Natural killer cell (primary cell): ENCODE data around the gene IL1RN. TPM values are rescaled to one million over a fixed set of nuclear protein-coding genes. Genes with fewer than 3 reads are reported as not detected.

Experiments
- ATAC-seq, 3 donors: fragments of 150-1000 bp in 2 of 3; fragments of 200-7000 bp in 1 of 3; cut with Tn5 transposase; 1 replicate in 1 of 3; 2 replicates in 2 of 3; pipeline ENCODE4 v1.10.0; 2021; ENCODE audit warnings: mild to moderate bottlenecking in 2 of 3, moderate library complexity in 2 of 3
- DNase-seq, 2 donors: peaks; one replicate each; pipeline versions ENCODE4 v3.0.0 to v3.0.0-alpha.2; 2013 to 2021; ENCODE audit warnings: mixed read lengths in 1 of 2
- H3K27ac ChIP-seq: one replicate; pipeline ENCODE4 v1.5.1; 2013; ENCODE audit warnings: mild to moderate bottlenecking, low read length
- H3K27me3 ChIP-seq: one replicate; pipeline ENCODE4 v1.6.1; 2013; ENCODE audit warnings: low read length; ENCODE audit not compliant: control insufficient read depth, insufficient read depth
- H3K36me3 ChIP-seq: one replicate; pipeline ENCODE4 v1.6.1; 2013; ENCODE audit warnings: low read length; ENCODE audit not compliant: control insufficient read depth, insufficient read depth
- H3K4me1 ChIP-seq: one replicate; pipeline ENCODE4 v1.6.1; 2013; ENCODE audit warnings: low read length; ENCODE audit not compliant: control insufficient read depth, insufficient read depth
- H3K4me3 ChIP-seq: one replicate; pipeline ENCODE4 v1.5.1; 2013; ENCODE audit warnings: low read length
- H3K9me3 ChIP-seq: one replicate; pipeline ENCODE4 v1.6.1; 2013; ENCODE audit warnings: low read length; ENCODE audit not compliant: control insufficient read depth, insufficient read depth
- H3K27ac Mint-ChIP-seq, 2 donors: one replicate each; pipeline ENCODE4 v1.8.0; 2022; ENCODE audit warnings: mild to moderate bottlenecking in 2 of 2, mixed read lengths in 2 of 2, moderate library complexity in 1 of 2
- H3K27me3 Mint-ChIP-seq, 2 donors: one replicate each; pipeline ENCODE4 v1.8.0; 2022; ENCODE audit warnings: low read depth in 2 of 2, mixed read lengths in 2 of 2
- H3K36me3 Mint-ChIP-seq: one replicate; pipeline ENCODE4 v1.8.0; 2022; ENCODE audit warnings: mixed read lengths
- H3K4me1 Mint-ChIP-seq, 2 donors: one replicate each; pipeline ENCODE4 v1.8.0; 2022; ENCODE audit warnings: mixed read lengths in 2 of 2
- H3K4me3 Mint-ChIP-seq: one replicate; pipeline ENCODE4 v1.8.0; 2022; ENCODE audit warnings: mild to moderate bottlenecking, moderate library complexity, mixed read lengths
- H3K9me3 Mint-ChIP-seq, 2 donors: one replicate each; pipeline ENCODE4 v1.8.0; 2022; ENCODE audit warnings: mixed read lengths in 2 of 2
- CTCF ChIP-seq: fragments of 200-600 bp; IDR thresholded peaks from one replicate; pipeline ENCODE4 v1.8.0; 2022; ENCODE audit warnings: antibody characterized with exemption
- WGBS: methylation state at CpG from one replicate; pipeline ENCODE4 v1.1.7; 2013; ENCODE audit warnings: missing lambda C conversion rate; ENCODE audit not compliant: insufficient coverage; 5-methylcytosine and 5-hydroxymethylcytosine counted together
- intact Hi-C: fragments of 100-400 bp; cut with micrococcal nuclease; formaldehyde crosslinking; loops from one replicate; pipeline ENCODE4 v1.14.2; 2022
- total RNA-seq, 4 donors: library from RNA; stranded (reverse); fragments of 120-200 nt in 1 of 4; gene quantifications; one replicate each; pipeline versions ENCODE4 v1.2.3 to v1.2.4, GENCODE V29; 2013 to 2022

The IL1RN gene
- total RNA-seq, 3 donors from 2014 or later (not counting 1 experiment from before 2014, with no cell fraction given), result 0.52 to 36.6 (median 0.91) TPM

GRCh38 chr2:113182471-113183260 lies 55.3 kb downstream of the IL1RN start:
- Mint-ChIP-seq H3K4me1 (peaks cover 78 to 93% of the 10 kb centered on the region in 2 donors), H3K9me3 (no peaks in the 10 kb centered on the region), H3K27me3 (no peaks in the 10 kb centered on the region), H3K4me3 (no peak overlapping the region), H3K27ac (peak overlapping the region; percentile 82 to 91), H3K36me3 (peaks cover 3% of the 10 kb centered on the region)
- no peak overlapping the region for H3K27ac ChIP-seq
- no peak for TF ChIP-seq CTCF
- no peak for DNase-seq
- no peaks in the 10 kb centered on the region for H3K9me3 ChIP-seq
- peaks cover 93% of the 10 kb centered on the region for H3K4me1 ChIP-seq
- H3K4me3 ChIP-seq, result no peak overlapping the region
- H3K27me3 ChIP-seq, result no peaks in the 10 kb centered on the region
- WGBS, result 94% methylated on average over 15 of the region's 15 CpGs
- H3K36me3 ChIP-seq, result peaks cover 68% of the 10 kb centered on the region
- intact Hi-C loops, result no loop called here
- ATAC-seq, result no peak

GRCh38 chr2:113183264-113183663 lies 55.9 kb downstream of the IL1RN start:
- H3K4me1 Mint-ChIP-seq, result peaks cover 78 to 93% of the 10 kb centered on the region in 2 donors
- intact Hi-C loops, result no loop called here
- H3K36me3 Mint-ChIP-seq, result peaks cover 7% of the 10 kb centered on the region
- H3K27me3 Mint-ChIP-seq, result no peaks in the 10 kb centered on the region
- no peaks in the 10 kb centered on the region for H3K9me3 Mint-ChIP-seq
- peak overlapping the region; percentile 62 for H3K4me3 Mint-ChIP-seq
- DNase-seq (no peak), ATAC-seq (no peak)
- 96% methylated on average over 8 of the region's 8 CpGs for WGBS
- no peak overlapping the region for H3K4me3 ChIP-seq
- peaks cover 87% of the 10 kb centered on the region for H3K4me1 ChIP-seq
- peaks cover 71% of the 10 kb centered on the region for H3K36me3 ChIP-seq
- H3K27ac Mint-ChIP-seq, result peak overlapping the region; percentile 82 to 91
- no peaks in the 10 kb centered on the region for H3K27me3 ChIP-seq
- TF ChIP-seq CTCF, result no peak
- H3K9me3 ChIP-seq, result no peaks in the 10 kb centered on the region
- no peak overlapping the region for H3K27ac ChIP-seq

Other genes starting within 250 kb of the IL1RN start
- not detected for gene IL37, start 216.4 kb upstream of the IL1RN start, total RNA-seq
- gene IL36G, start 149.6 kb upstream of the IL1RN start, total RNA-seq, result not detected
- not detected for gene IL36A, start 122.1 kb upstream of the IL1RN start, total RNA-seq
- not detected for gene IL36B, start 74.7 kb upstream of the IL1RN start, total RNA-seq
- gene IL36RN, start 68.4 kb upstream of the IL1RN start, total RNA-seq, result not detected
- gene IL1F10, start 59.6 kb upstream of the IL1RN start, total RNA-seq, result not detected
- 100 to 1,000 TPM; 280 to 347 (median 340) TPM for gene PSD4, start 46.4 kb downstream of the IL1RN start, total RNA-seq
- gene PAX8, start 151.3 kb downstream of the IL1RN start, total RNA-seq, result 1 to 10 TPM in 1 of 3 donors, under 1 TPM in 2; 0.57 to 1.2 (median 0.65) TPM